H1 (cell line): ENCODE measurements around the gene NEURL1. TPM values are rescaled to one million over a fixed set of nuclear protein-coding genes. Genes with fewer than 3 reads are reported as not detected.
A peak's percentile ranks its signal among the peaks of the same experiment; 100 is the strongest.

Experiments
- CTCF ChIA-PET: fragments of 300-600 bp; sonication (Branson Sonifier 250); formaldehyde crosslinking; loops from one replicate; lab custom pipeline; 2021; ENCODE audit not compliant: partially characterized antibody; lab: Charles Lee
- POLR2A ChIA-PET: fragments of 300-600 bp; sonication (Branson Sonifier 250); formaldehyde crosslinking; loops from one replicate; lab custom pipeline; 2021; ENCODE audit warnings: inconsistent platforms; ENCODE audit not compliant: partially characterized antibody; lab: Charles Lee
- DNase-seq, 2 experiments: peaks; one replicate each; pipeline versions ENCODE4 v3.0.0 to v3.0.0-alpha.2; 2010 to 2022; ENCODE audit warnings: low spot score in 2 of 2, low read depth in 1 of 2, mixed read lengths in 1 of 2
- FAIRE-seq: peaks from 2 replicates; lab custom pipeline; 2011; peaks lifted over from hg19 to GRCh38; lab: Jason Lieb, UNC
- H2AFZ ChIP-seq: 2 replicates; pipeline ENCODE4 v1.8.1; 2012; ENCODE audit warnings: low read length, inconsistent platforms
- H2AK5ac ChIP-seq: 2 replicates; pipeline ENCODE4 v1.6.1; 2013; ENCODE audit warnings: low read depth, low read length
- H2BK120ac ChIP-seq: replicated peaks from 2 replicates; pipeline ENCODE3; 2013; ENCODE audit warnings: low read depth, low read length, inconsistent platforms
- H2BK12ac ChIP-seq: 2 replicates; pipeline ENCODE4 v1.6.1; 2013; ENCODE audit warnings: low read depth, low read length
- H2BK15ac ChIP-seq: 2 replicates; pipeline ENCODE4 v1.6.1; 2013; ENCODE audit warnings: low read length
- H2BK20ac ChIP-seq: 2 replicates; pipeline ENCODE4 v1.6.1; 2013; ENCODE audit warnings: low read length
- H2BK5ac ChIP-seq: 2 replicates; pipeline ENCODE4 v1.6.1; 2013; ENCODE audit warnings: low read depth, low read length
- H3K14ac ChIP-seq: 2 replicates; pipeline ENCODE4 v1.6.1; 2013; ENCODE audit warnings: inconsistent platforms; ENCODE audit not compliant: insufficient read length
- H3K18ac ChIP-seq: 2 replicates; pipeline ENCODE4 v1.6.1; 2013; ENCODE audit warnings: low read length; ENCODE audit errors: extremely low read depth
- H3K23ac ChIP-seq: 2 replicates; pipeline ENCODE4 v1.6.1; 2013; ENCODE audit warnings: inconsistent platforms; ENCODE audit not compliant: insufficient read length
- H3K23me2 ChIP-seq: 2 replicates; pipeline ENCODE4 v1.6.1; 2013; ENCODE audit warnings: low read depth, low read length
- H3K27ac ChIP-seq: 2 replicates; pipeline ENCODE4 v1.6.1; 2011; ENCODE audit warnings: low read depth, low read length, inconsistent platforms
- H3K27me3 ChIP-seq, 4 experiments: replicated peaks in 1 of 4; 1 replicate in 1 of 4; 2 replicates in 3 of 4; pipeline versions ENCODE4 v1.6.1 to v1.8.1; 2011 to 2013; ENCODE audit warnings: low read length in 3 of 4, mild to moderate bottlenecking in 3 of 4, inconsistent platforms in 2 of 4, mixed read lengths in 2 of 4, moderate library complexity in 1 of 4; ENCODE audit not compliant: control insufficient read depth in 3 of 4, insufficient read depth in 3 of 4; ENCODE audit errors: extremely low read depth in 1 of 4
- H3K36me3 ChIP-seq, 4 experiments: 2 replicates each; pipeline versions ENCODE4 v1.6.1 to v1.8.1; 2011 to 2013; ENCODE audit warnings: mild to moderate bottlenecking in 4 of 4, low read length in 3 of 4, moderate library complexity in 2 of 4, control low read depth in 1 of 4, inconsistent platforms in 1 of 4; ENCODE audit not compliant: insufficient read depth in 4 of 4, control insufficient read depth in 2 of 4
- H3K4ac ChIP-seq: replicated peaks from 2 replicates; pipeline ENCODE3; 2013; ENCODE audit warnings: low read length, low read depth, mixed read lengths, inconsistent platforms; ENCODE audit not compliant: insufficient read length
- H3K4me1 ChIP-seq, 4 experiments: replicated peaks in 1 of 4; 1 replicate in 1 of 4; 2 replicates in 3 of 4; pipeline versions ENCODE4 v1.6.1 to v1.8.1; 2011 to 2013; ENCODE audit warnings: low read length in 3 of 4, inconsistent platforms in 2 of 4, mixed read lengths in 1 of 4; ENCODE audit not compliant: insufficient read depth in 4 of 4, control insufficient read depth in 3 of 4
- H3K4me2 ChIP-seq, 2 experiments: 2 replicates each; pipeline versions ENCODE4 v1.6.1 to v1.8.1; 2011 to 2013; ENCODE audit warnings: low read depth in 2 of 2, low read length in 2 of 2, control low read depth in 1 of 2, inconsistent platforms in 1 of 2, mild to moderate bottlenecking in 1 of 2; ENCODE audit not compliant: insufficient read depth in 1 of 2
- H3K4me3 ChIP-seq, 4 experiments: fragments of 200-600, 300-600 bp in 1 of 4; sonication (generic), shearing (Covaris generic), sonication (Bioruptor Twin) in 1 of 4; 2 replicates each; pipeline versions ENCODE4 v1.5.1 to v1.8.1; 2011 to 2016; ENCODE audit warnings: low read length in 4 of 4, low read depth in 3 of 4, control low read depth in 2 of 4, inconsistent platforms in 2 of 4, mild to moderate bottlenecking in 2 of 4, mixed read lengths in 1 of 4, moderate library complexity in 1 of 4; ENCODE audit not compliant: insufficient read depth in 2 of 4; ENCODE audit errors: extremely low read depth in 1 of 4
- H3K56ac ChIP-seq: replicated peaks from 2 replicates; pipeline ENCODE3; 2013; ENCODE audit warnings: low read depth, mild to moderate bottlenecking, mixed read lengths, low read length, inconsistent platforms; ENCODE audit not compliant: insufficient read length
- H3K79me1 ChIP-seq: 2 replicates; pipeline ENCODE4 v1.6.1; 2013; ENCODE audit warnings: low read depth, low read length, control low read depth
- H3K79me2 ChIP-seq, 2 experiments: 2 replicates each; pipeline versions ENCODE4 v1.6.1 to v1.8.1; 2012 to 2013; ENCODE audit warnings: low read length in 2 of 2, mild to moderate bottlenecking in 2 of 2, inconsistent platforms in 1 of 2; ENCODE audit not compliant: insufficient read depth in 2 of 2, control insufficient read depth in 1 of 2
- H3K9ac ChIP-seq, 4 experiments: replicated peaks in 1 of 4; 1 replicate in 1 of 4; 2 replicates in 3 of 4; pipeline versions ENCODE4 v1.6.1 to v1.8.1; 2011 to 2013; ENCODE audit warnings: low read depth in 3 of 4, low read length in 3 of 4, control low read depth in 2 of 4, mild to moderate bottlenecking in 2 of 4, moderate library complexity in 2 of 4, inconsistent platforms in 1 of 4; ENCODE audit errors: extremely low read depth in 1 of 4
- H3K9me3 ChIP-seq, 2 experiments: 2 replicates each; pipeline versions ENCODE4 v1.6.1 to v1.8.1; 2012 to 2013; ENCODE audit warnings: mild to moderate bottlenecking in 2 of 2, moderate library complexity in 2 of 2, control low read depth in 1 of 2, inconsistent platforms in 1 of 2, low read depth in 1 of 2, low read length in 1 of 2, mixed read lengths in 1 of 2; ENCODE audit not compliant: insufficient read depth in 2 of 2
- H4K20me1 ChIP-seq, 2 experiments: replicated peaks in 1 of 2; 2 replicates each; pipeline versions ENCODE3 to v1.8.1; 2011 to 2013; ENCODE audit warnings: inconsistent platforms in 2 of 2, low read length in 2 of 2, mild to moderate bottlenecking in 1 of 2; ENCODE audit not compliant: insufficient read depth in 2 of 2, control insufficient read depth in 1 of 2
- H4K5ac ChIP-seq: 2 replicates; pipeline ENCODE4 v1.6.1; 2013; ENCODE audit warnings: low read length, low read depth, mixed read lengths, inconsistent platforms; ENCODE audit not compliant: insufficient read length
- H4K8ac ChIP-seq: 2 replicates; pipeline ENCODE4 v1.8.0; 2013; ENCODE audit warnings: mild to moderate bottlenecking, moderate library complexity, low read length, inconsistent platforms; ENCODE audit not compliant: insufficient read depth; ENCODE audit errors: extremely low read depth
- H4K91ac ChIP-seq: replicated peaks from 2 replicates; pipeline ENCODE3; 2013; ENCODE audit warnings: low read length, mixed read lengths, inconsistent platforms; ENCODE audit not compliant: insufficient read length
- CHD1 ChIP-seq: IDR thresholded peaks from 2 replicates; pipeline ENCODE4 v1.6.1; 2012; ENCODE audit warnings: low read depth, low read length, improper control_type of control experiment
- EGR1 ChIP-seq: IDR thresholded peaks from 2 replicates; pipeline ENCODE4 v1.6.1; 2011; ENCODE audit warnings: low read depth, low read length, borderline replicate concordance
- FOSL1 ChIP-seq: IDR thresholded peaks from 2 replicates; pipeline ENCODE4 v1.6.1; 2011; ENCODE audit warnings: mild to moderate bottlenecking, low read depth, low read length, moderate library complexity; ENCODE audit not compliant: insufficient read depth
- KDM4A ChIP-seq: IDR thresholded peaks from one replicate; pipeline ENCODE4 v1.7.1; 2012; ENCODE audit warnings: low read depth, mild to moderate bottlenecking, moderate library complexity, low read length, inconsistent platforms; ENCODE audit not compliant: severe bottlenecking
- NRF1 ChIP-seq: IDR thresholded peaks from 2 replicates; pipeline ENCODE4 v1.6.1; 2011; ENCODE audit warnings: mild to moderate bottlenecking, low read depth, low read length, improper control_type of control experiment
- RAD21 ChIP-seq, 2 experiments: IDR thresholded peaks in 1 of 2; conservative IDR thresholded peaks in 1 of 2; 2 replicates each; pipeline ENCODE4 v1.6.1; 2011; ENCODE audit warnings: low read depth in 2 of 2, low read length in 2 of 2, improper control_type of control experiment in 1 of 2, inconsistent platforms in 1 of 2, mild to moderate bottlenecking in 1 of 2, moderate library complexity in 1 of 2
- RNF2 ChIP-seq: fragments of 200-900, 300-1000 bp; sonication (generic); IDR thresholded peaks from 2 replicates; pipeline ENCODE4 v1.7.1; 2016; ENCODE audit warnings: borderline replicate concordance, low read depth, mild to moderate bottlenecking, antibody characterized with exemption, low read length; ENCODE audit not compliant: poor library complexity, severe bottlenecking; ENCODE audit errors: missing control alignments
- SAP30 ChIP-seq: fragments of 300-600 bp; sonication (generic); IDR thresholded peaks from 2 replicates; pipeline ENCODE4 v1.7.1; 2012; ENCODE audit warnings: low read length, moderate library complexity, mild to moderate bottlenecking, inconsistent platforms; ENCODE audit not compliant: insufficient read depth, insufficient replicate concordance
- SP4 ChIP-seq: IDR thresholded peaks from 2 replicates; pipeline ENCODE4 v1.6.1; 2012; ENCODE audit warnings: low read length, inconsistent platforms
- TAF1 ChIP-seq: IDR thresholded peaks from 2 replicates; pipeline ENCODE4 v1.6.1; 2011; ENCODE audit warnings: mild to moderate bottlenecking, low read depth, low read length
- TBP ChIP-seq: IDR thresholded peaks from 2 replicates; pipeline ENCODE4 v1.6.1; 2011; ENCODE audit warnings: low read depth, low read length, improper control_type of control experiment
- WGBS, 2 experiments: shearing (Covaris generic) in 1 of 2; methylation state at CpG; one replicate each; pipeline versions ENCODE4 v1.1.6 to v1.1.7; 2013 to 2015; ENCODE audit warnings: low lambda C conversion rate in 2 of 2, mixed read lengths in 2 of 2, inconsistent platforms in 1 of 2, low coverage in 1 of 2, missing lambda C conversion rate in 1 of 2; ENCODE audit not compliant: insufficient replicate concordance in 2 of 2, insufficient coverage in 1 of 2, insufficient read length in 1 of 2; ENCODE audit errors: extremely low coverage in 1 of 2, missing lambda C conversion rate in 1 of 2; 5-methylcytosine and 5-hydroxymethylcytosine counted together
- polyA plus RNA-seq, 7 experiments: library from polyadenylated mRNA; depleted of rRNA in 3 of 7; stranded (reverse) in 5 of 7; unstranded in 2 of 7; fragments of >200 nt in 5 of 7; fragments of 200-250 nt in 2 of 7; gene quantifications; 1 replicate in 5 of 7; 2 replicates in 1 of 7; 4 replicates in 1 of 7; pipeline versions ENCODE4 v1.2.1 to v1.2.3, GENCODE V29; 2011 to 2013; ENCODE audit warnings: missing spikeins in 2 of 7, mixed read lengths in 2 of 7
- total RNA-seq: library from RNA; stranded (reverse); fragmentation: NEBNext Ultra II Directional; extraction: Animal tissue kit (Norgen Biotek cat#: 25700); gene quantifications from 2 replicates; pipeline ENCODE4 v1.2.1, GENCODE V29; 2021

The NEURL1 gene
- total and polyA plus RNA-seq, 2 of the 8 experiments (the other 6 are each of a cell fraction or from before 2014, with no cell fraction given): 0.54 to 0.58 TPM

DNA sequence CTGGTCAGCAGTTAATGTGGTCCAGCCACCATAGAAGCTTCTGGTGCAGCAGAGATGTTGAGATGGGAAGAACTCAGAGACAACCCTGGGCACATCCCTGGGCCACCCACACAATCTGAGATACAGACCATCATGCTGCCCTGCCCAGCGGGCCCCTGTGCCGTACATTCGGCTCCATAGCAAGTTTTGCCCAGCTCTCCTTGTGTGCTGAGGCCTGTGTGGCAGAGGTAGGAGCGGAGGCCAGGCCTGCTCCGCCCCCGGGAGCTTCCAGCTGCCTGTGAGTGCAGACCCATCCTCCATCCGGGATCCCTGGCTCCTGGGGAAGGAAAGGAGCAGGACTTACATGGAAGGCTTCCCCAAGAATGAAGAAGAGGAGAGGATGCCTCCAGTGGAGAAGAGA, 140.3 kb downstream of the NEURL1 start:
- Histone ChIP-seq H2BK15ac (peak overlapping the region; percentile 47; the same call in 1 of the 2 replicates), H3K27ac (no peak overlapping the region), H3K23me2 (no peaks in the 10 kb centered on the region), H3K36me3 (no peaks in the 10 kb centered on the region), H2AFZ (no peak overlapping the region), H3K79me2 (no peaks in the 10 kb centered on the region; a peak in 1 of 4 replicates), H3K56ac (no peak overlapping the region), H2BK5ac (0 out of 2 replicates have a peak overlapping the region, but pooled peaks have one; percentile 57), H3K9me3 (no peaks in the 10 kb centered on the region), H2BK20ac (no peak overlapping the region), H4K5ac (no peak overlapping the region), H3K9ac (no peak overlapping the region), H3K18ac (no peak overlapping the region), H3K4me1 (peaks cover 8 to 33% (median 27%) of the 10 kb centered on the region in 4 experiments), H3K4me2 (no peak overlapping the region), H3K23ac (no peak overlapping the region), H3K79me1 (peaks cover 4% of the 10 kb centered on the region; the same call in 1 of the 2 replicates), H4K8ac (peak overlapping the region; percentile 74; the same call in 1 of the 2 replicates), H2BK120ac (no peak overlapping the region), H3K14ac (no peak overlapping the region), H3K4me3 (no peak overlapping the region), H4K20me1 (no peaks in the 10 kb centered on the region), H3K27me3 (no peaks in the 10 kb centered on the region), H2BK12ac (no peak overlapping the region; the same call in 1 of the 2 replicates), H3K4ac (no peak overlapping the region), H2AK5ac (no peak overlapping the region), H4K91ac (no peak overlapping the region)
- WGBS, 2 experiments: 86% methylated on average over 7 of the region's 7 CpGs; no CpG with 5 or more reads in 1 of the 2 experiments
- TF ChIP-seq TAF1 (no peak), SP4 (no peak), TBP (no peak), CHD1 (no peak), EGR1 (no peak), RNF2 (no peak), FOSL1 (no peak), RAD21 (IDR thresholded peaks at IDR 0.05 in 1 of 2, conservative IDR thresholded peaks at IDR 0.05 in 1 of 2; ENCODE audit: low read depth in 2 of 2, low read length in 2 of 2) (no peak), SAP30 (no peak), KDM4A (no peak), NRF1 (no peak)
- DNase-seq (no peak), FAIRE-seq (no peak)
- ChIA-PET CTCF (interaction anchor here (0.5 to 10.0 kb wide), 9 partner anchors 17 to 1076 kb away, joined by 3 to 95 read pairs (median 5); no protein-coding TSS in a partner anchor), POLR2A (interaction anchor here (1.3 kb wide), 1 partner anchor 12 kb away, joined by 3 read pairs; no protein-coding TSS in a partner anchor)
